Spinal cord (tissue), 10 donors: ENCODE results near the gene ITIH1. TPM values are rescaled to one million over a fixed set of nuclear protein-coding genes. Genes with fewer than 3 reads are reported as not detected.
"Not testable (repeated sequence)": the region's sequence is repeated elsewhere in the genome, so short reads cannot be mapped to it uniquely, and the experiment has no call there.

Source experiments
- DNase-seq, 6 donors: peaks; one replicate each; pipeline versions ENCODE4 v3.0.0 to v3.0.0-alpha.2; 2013 to 2015; ENCODE audit warnings: low spot score in 6 of 6, low read depth in 4 of 6
- H3K27ac ChIP-seq: one replicate; pipeline ENCODE4 v1.5.1; 2013; ENCODE audit warnings: low read depth, low read length, control low read depth
- H3K27me3 ChIP-seq: one replicate; pipeline ENCODE4 v1.6.1; 2013; ENCODE audit warnings: low read length; ENCODE audit not compliant: control insufficient read depth, insufficient read depth
- H3K36me3 ChIP-seq: one replicate; pipeline ENCODE4 v1.6.1; 2013; ENCODE audit warnings: low read length; ENCODE audit not compliant: control insufficient read depth, insufficient read depth
- H3K4me1 ChIP-seq: one replicate; pipeline ENCODE4 v1.6.1; 2013; ENCODE audit warnings: low read length; ENCODE audit not compliant: control insufficient read depth, insufficient read depth
- H3K4me3 ChIP-seq: one replicate; pipeline ENCODE4 v1.5.1; 2013; ENCODE audit warnings: low read depth, low read length, control low read depth
- H3K9me3 ChIP-seq: one replicate; pipeline ENCODE4 v1.6.1; 2013; ENCODE audit warnings: low read length; ENCODE audit not compliant: control insufficient read depth, insufficient read depth
- WGBS: methylation state at CpG from one replicate; pipeline ENCODE4 v1.1.5; 2013; ENCODE audit warnings: missing lambda C conversion rate; ENCODE audit not compliant: insufficient coverage; 5-methylcytosine and 5-hydroxymethylcytosine counted together
- polyA plus RNA-seq, 2 donors: library from polyadenylated mRNA; unstranded; fragments of 120-200 nt; gene quantifications; one replicate each; pipeline ENCODE4 v1.2.1, GENCODE V29; 2013; ENCODE audit not compliant: insufficient read length in 2 of 2
- total RNA-seq, 2 donors: library from RNA; depleted of rRNA in 1 of 2; stranded (reverse); fragments of 120-200 nt in 1 of 2; fragments of >200 nt in 1 of 2; gene quantifications; one replicate each; pipeline versions ENCODE4 v1.2.3 to v1.2.4, GENCODE V29; 2013 to 2014
- donor health status: healthy.

Gene ITIH1
- total and polyA plus RNA-seq, 4 donors, result 0.15 to 0.44 TPM; not detected in 2

DNA sequence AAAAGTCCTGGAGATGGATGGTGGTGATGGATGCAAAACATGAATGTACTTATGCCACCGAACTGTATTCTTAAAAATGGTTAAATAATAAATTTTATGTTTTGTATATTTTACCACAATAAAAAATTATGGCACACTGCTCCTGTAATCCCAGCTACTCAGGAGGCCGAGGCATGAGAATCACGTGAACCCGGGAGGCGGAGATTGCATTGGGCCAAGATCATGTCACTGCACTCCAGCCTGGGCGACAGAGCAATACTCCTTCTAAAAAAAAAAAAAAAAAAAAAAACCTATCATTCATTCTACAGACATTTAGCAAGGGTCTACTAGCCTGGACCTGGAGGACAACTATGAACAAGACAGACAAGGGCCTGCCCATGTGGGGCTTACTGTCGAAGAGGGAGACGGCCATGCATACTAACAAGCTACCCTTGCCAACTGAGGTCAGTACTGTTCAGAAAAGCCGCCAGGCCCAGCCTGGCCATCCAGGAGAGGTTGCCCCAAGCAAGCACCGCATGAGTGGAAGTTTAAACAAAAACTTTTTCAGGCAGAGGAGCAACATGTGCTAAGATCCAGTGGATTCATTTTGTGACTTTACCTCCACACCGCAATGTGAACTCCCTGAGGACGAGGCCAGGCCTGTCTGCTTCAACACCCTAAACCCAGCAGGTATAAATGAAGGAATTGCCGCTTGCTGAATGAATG, 3.9 kb upstream of the ITIH1 start:
- no peaks in the 10 kb centered on the region for H3K9me3 ChIP-seq
- no peak overlapping the region for H3K27ac ChIP-seq
- no peak for DNase-seq
- WGBS, result 91% methylated on average over 11 of the region's 13 CpGs
- peaks cover 5% of the 10 kb centered on the region for H3K4me1 ChIP-seq
- H3K27me3 ChIP-seq, result no peaks in the 10 kb centered on the region
- H3K4me3 ChIP-seq, result no peak overlapping the region
- H3K36me3 ChIP-seq, result no peaks in the 10 kb centered on the region

GRCh38 chr3:52774066-52774713, 3.2 kb upstream of the ITIH1 start:
- Histone ChIP-seq H3K27me3 (no peaks in the 10 kb centered on the region), H3K36me3 (no peaks in the 10 kb centered on the region), H3K4me3 (no peak overlapping the region), H3K9me3 (no peaks in the 10 kb centered on the region), H3K4me1 (peaks cover 5% of the 10 kb centered on the region), H3K27ac (no peak overlapping the region)
- 85% methylated on average over 8 of the region's 8 CpGs for WGBS
- DNase-seq, result no peak

- 60% methylated on average over 6 of the region's 6 CpGs for WGBS
- H3K4me3 ChIP-seq, result no peak overlapping the region
- DNase-seq, result no peak
- H3K4me1 ChIP-seq, result peaks cover 5% of the 10 kb centered on the region
- no peaks in the 10 kb centered on the region for H3K36me3 ChIP-seq
- H3K9me3 ChIP-seq, result no peaks in the 10 kb centered on the region
- no peaks in the 10 kb centered on the region for H3K27me3 ChIP-seq
- H3K27ac ChIP-seq, result no peak overlapping the region
These were observed 2.2 kb upstream of the ITIH1 start for GRCh38 chr3:52774901-52775864.

GRCh38 chr3:52775877-52776276, 1.5 kb upstream of the ITIH1 start:
- peaks cover 2% of the 10 kb centered on the region for H3K27me3 ChIP-seq
- WGBS, result 65% methylated on average over 7 of the region's 8 CpGs

DNA sequence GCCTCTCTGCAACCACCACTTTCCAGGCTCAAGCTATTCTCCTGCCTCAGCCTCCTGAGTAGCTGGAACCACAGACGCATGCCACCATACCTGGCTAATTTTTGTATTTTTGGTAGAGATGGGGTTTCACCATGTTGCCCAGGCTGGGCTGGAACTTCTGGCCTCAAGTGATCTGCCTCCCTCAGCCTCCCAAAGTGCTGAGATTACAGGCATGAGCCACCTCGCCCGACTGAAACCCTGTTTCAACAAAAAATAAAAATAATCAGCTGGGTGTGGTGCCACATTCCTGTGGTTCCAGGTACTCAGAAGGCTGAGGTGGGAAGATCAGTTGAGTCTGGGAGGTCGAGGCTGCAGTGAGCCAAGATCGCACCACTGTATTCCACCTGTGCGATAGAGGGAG, 913 bp upstream of the ITIH1 start:
- DNase-seq, H3K27ac ChIP-seq, H3K4me1 ChIP-seq, H3K4me3 ChIP-seq, H3K27me3 ChIP-seq, H3K36me3 ChIP-seq, H3K9me3 ChIP-seq: not testable (repeated sequence)
- 89% methylated on average over 3 of the region's 6 CpGs for WGBS

More at GRCh38 chr3:52775877-52776276, 1.5 kb upstream of the ITIH1 start:
- Histone ChIP-seq H3K4me1 (peaks cover 5% of the 10 kb centered on the region), H3K27ac (no peak overlapping the region), H3K4me3 (no peak overlapping the region), H3K36me3 (no peaks in the 10 kb centered on the region), H3K9me3 (no peaks in the 10 kb centered on the region)
- no peak for DNase-seq

DNA sequence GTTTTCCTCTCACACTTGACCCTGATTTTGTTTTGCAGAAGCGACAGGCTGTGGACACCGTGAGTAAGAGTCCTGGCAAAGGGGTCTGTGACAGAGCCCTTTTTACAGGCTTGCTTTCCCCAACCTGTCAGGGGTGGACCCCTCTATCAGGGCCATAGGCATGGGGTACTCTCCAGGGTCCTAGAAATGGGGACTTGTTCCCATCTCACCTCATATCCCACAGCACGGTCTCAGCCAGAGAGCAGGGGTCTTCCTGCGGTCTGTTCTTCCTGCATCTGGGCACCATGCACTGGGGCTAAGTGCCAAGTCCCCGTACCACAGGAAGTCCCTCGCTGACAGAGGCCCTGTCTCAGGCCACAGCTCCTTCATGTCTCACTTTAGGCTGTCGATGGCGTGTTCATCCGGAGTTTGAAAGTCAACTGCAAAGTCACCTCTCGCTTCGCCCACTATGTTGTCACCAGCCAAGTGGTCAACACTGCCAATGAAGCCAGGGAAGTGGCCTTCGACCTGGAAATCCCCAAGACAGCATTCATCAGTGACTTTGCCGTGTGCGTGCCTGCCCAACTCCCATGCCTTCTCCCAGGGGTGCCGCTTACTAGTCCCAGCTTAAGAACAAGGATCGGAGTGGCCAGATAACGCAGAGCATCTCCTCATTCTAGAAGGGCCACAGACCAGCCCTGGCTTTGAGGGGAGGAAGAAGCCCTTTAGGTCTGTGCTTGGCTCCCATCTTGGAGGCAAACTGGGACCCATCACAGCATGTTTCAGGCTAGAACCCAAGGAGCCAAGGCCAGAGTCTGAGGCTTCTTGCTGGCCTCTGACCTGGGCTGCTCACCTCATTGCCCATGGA, 783 bp downstream of the ITIH1 start:
- peaks cover 2% of the 10 kb centered on the region for H3K27me3 ChIP-seq
- H3K4me1 ChIP-seq, result no peaks in the 10 kb centered on the region
- H3K36me3 ChIP-seq, result no peaks in the 10 kb centered on the region
- H3K4me3 ChIP-seq, result no peak overlapping the region
- no peak overlapping the region for H3K27ac ChIP-seq
- H3K9me3 ChIP-seq, result no peaks in the 10 kb centered on the region
- 80% methylated on average over 17 of the region's 17 CpGs for WGBS
- no peak for DNase-seq

DNA sequence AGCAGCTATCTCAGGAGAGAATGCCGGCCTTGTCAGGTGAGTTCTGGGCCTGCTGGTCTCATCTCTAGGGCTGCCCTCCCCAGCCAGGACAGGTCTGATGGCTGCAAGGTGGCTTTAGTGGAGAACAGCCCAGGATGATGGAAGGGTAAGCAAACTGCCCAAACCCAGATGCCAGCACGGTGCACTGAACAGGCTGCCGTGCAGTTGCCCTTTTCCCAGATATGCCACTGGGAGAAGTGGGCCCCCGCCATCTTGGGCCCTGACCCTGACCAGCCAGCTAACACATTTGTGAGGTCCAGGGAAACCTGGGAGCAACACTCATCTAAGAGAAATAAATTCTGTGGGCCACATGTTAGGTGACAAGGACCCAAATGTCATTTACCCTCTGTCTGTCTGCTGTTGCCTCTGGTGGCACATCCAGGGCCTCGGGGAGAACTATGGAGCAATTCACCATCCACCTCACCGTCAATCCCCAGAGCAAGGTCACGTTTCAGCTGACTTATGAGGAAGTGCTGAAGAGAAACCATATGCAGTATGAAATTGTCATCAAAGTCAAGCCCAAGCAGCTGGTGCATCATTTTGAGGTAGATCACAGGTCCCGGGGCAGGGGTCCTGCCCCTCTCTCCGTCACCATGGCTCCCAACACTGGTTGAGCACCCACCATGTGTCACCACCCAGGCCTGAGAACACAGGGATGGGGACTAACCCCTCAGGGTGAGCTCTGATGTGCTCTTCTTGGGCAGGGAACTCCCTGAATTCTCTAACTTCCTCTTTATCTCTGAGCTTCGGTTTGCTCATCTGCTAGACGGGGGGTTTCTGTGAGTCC, 1.8 kb downstream of the ITIH1 start:
- Histone ChIP-seq H3K4me1 (no peaks in the 10 kb centered on the region), H3K9me3 (no peaks in the 10 kb centered on the region), H3K4me3 (no peak overlapping the region), H3K27me3 (peaks cover 2% of the 10 kb centered on the region), H3K27ac (no peak overlapping the region), H3K36me3 (no peaks in the 10 kb centered on the region)
- DNase-seq, result no peak
- 77% methylated on average over 10 of the region's 11 CpGs for WGBS

DNA sequence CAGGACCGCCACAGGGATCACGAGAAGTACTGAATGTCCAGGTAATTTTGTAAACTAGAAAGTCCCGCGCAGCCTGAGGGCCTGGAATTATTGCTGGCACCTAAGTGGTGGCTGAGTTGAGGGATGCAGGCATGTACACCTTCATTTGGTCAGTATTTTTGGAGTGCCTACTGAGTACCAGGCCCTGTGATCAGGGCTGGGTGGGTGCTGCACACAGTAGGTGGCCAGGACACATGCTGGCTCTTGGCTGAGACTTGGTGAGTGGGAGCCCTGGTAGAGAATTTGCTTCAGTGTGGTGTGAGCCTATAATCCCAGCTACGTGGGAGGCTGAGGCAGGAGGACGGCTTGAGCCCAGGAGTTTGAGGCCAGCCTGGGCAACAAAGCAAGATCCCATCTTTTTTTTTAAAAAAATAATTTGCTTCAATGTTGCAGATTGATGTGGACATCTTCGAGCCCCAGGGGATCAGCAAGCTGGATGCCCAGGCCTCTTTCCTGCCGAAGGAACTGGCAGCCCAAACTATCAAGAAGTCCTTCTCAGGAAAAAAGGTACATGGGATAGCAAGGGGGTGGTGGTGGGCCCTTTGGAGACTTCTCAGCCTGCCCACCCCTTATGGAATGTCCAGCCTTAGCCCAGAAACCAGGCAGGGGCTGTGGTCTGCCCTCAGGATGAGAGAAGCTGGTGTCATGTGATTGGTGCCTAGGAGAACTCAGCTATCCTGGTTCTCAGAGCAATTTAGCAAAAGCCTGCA, 2.6 kb downstream of the ITIH1 start:
- Histone ChIP-seq H3K9me3 (no peaks in the 10 kb centered on the region), H3K36me3 (no peaks in the 10 kb centered on the region), H3K27ac (no peak overlapping the region), H3K4me3 (no peak overlapping the region), H3K4me1 (no peaks in the 10 kb centered on the region), H3K27me3 (peaks cover 2% of the 10 kb centered on the region)
- WGBS, result 79% methylated on average over 7 of the region's 8 CpGs
- no peak for DNase-seq
